LNCAP (cell line): ENCODE results near the gene EPHB4.

Experiments
- CTCF ChIP-seq: fragments of 450-650 bp; IDR thresholded peaks from 2 replicates; pipeline ENCODE4 v1.5.1; 2017; ENCODE audit warnings: mild to moderate bottlenecking

EPHB4 gene

DNA sequence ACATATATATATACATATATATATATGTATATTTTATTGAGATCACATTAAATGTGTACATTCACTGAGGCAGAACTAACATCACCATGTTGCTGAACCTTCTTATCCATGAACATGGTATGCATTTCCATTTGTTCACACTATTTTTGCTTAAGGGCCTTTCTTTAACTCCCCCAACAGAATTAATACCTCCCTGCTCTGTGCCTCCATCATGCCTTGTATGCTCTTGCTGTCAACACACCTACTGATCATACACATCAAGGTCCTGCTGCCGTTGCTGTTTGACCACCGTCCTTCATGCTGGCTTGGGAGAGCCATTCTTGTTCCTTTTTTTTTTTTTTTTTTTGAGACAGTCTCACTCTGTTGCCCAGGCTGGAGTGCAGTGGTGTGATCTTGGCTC is 43.5 kb downstream of the EPHB4 start:
- no peak for TF ChIP-seq CTCF

DNA sequence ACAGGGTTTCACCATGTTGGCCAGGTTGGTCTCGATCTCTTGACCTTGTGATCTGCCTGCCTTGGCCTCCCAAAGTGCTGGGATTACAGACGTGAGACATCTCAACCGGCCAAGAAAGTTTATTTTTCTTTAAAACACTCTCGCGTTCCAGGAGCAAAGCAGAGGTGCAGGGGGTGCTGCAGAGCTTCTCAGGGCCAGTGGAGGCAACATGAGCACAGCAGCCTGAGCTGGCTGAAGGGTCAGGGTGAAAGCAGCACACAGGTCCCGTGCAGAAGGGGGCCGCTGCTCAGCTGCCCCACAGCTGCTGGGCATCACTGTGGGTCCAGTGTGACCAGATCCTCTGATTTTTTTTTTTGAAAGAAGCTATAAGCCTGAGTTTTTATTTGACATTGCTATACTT is 46.1 kb downstream of the EPHB4 start:
- TF ChIP-seq CTCF, result no peak

DNA sequence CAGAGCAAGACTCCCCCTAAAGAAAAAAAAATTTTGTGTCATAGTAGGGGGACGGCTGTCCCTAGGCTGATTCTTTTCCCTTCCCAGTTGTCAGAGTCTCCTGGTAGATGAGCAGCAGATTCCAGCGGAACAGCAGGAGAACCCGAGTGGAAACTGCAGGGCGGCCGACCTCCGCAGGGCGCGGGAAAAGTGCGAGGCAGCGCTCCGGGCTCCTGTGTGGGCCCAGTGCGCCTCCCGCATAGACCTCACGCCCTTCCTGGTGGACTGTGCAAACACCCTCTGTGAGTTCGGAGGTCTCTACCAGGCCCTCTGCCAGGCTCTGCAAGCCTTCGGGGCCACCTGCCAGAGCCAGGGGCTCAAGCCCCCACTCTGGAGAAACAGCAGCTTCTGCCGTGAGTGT is 48.0 kb downstream of the EPHB4 start:
- TF ChIP-seq CTCF, result no peak

DNA sequence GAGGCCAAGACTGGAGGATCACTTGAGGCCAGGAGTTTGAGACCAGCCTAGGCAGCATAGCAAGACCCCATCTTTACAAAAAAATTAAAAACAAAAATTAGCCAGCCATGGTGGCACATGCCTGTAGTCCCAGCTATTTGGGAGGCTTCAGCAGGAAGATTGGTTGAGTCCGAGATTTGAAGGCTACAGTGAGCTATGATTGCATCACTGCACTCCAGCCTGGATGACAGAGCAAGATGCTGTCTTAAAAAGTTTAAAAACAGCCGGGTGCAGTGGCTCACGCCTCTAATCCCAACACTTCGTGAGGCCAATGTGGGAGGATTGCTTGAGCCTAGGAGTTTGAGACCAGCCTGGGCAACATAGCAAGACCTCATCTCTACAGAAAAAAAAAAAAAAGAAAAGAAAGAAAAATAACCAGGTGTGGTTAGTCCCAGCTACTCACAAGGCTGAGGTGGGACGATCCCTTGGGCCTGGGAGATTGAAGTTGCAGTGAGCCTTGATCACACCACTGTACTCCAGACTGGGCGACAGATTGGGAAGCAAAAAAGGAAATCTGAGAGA is 49.2 kb downstream of the EPHB4 start:
- TF ChIP-seq CTCF, result no peak

DNA sequence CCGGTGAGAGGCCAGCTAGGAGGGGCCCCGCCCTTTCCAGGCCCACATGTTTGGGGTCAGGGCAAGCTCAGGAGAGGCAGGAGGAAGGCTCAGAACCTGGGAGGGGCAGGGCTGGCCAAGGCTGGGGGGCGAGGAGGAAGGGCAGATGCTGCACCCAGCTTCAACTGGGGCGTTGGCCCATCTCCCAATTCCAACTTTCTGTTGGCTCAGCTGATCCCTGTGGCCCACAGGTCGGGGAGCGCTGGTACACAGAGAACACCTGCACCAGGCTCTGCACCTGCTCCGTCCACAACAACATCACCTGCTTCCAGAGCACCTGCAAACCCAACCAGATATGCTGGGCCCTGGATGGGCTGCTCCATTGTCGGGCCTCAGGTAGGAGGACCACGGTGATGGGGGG is 53.8 kb downstream of the EPHB4 start:
- no peak for TF ChIP-seq CTCF

- TF ChIP-seq CTCF, result no peak
Measured at GRCh38 chr7:100768784-100769183, 58.5 kb downstream of the EPHB4 start.

- no peak for TF ChIP-seq CTCF
Measured at GRCh38 chr7:100765250-100765649, 62.1 kb downstream of the EPHB4 start.

- TF ChIP-seq CTCF, result no peak
Measured at GRCh38 chr7:100764841-100765240, 62.5 kb downstream of the EPHB4 start.
